MM.1S (cell line): ENCODE data around the gene PIK3CG.
A peak's percentile ranks its signal among the peaks of the same experiment; 100 is the strongest.

Experiments used
- DNase-seq: peaks from one replicate; pipeline ENCODE4 v3.0.0-alpha.2; 2015
- H2AFZ ChIP-seq: fragments of 300-600 bp; sonication (generic); 2 replicates; pipeline ENCODE4 v1.6.0; 2016; ENCODE audit warnings: antibody characterized with exemption, low read length
- H3F3A ChIP-seq: fragments of 300-600 bp; sonication (generic); 2 replicates; pipeline ENCODE4 v1.6.1; 2016; ENCODE audit warnings: mild to moderate bottlenecking, antibody characterized with exemption, low read length, moderate library complexity, mixed read lengths; ENCODE audit not compliant: insufficient read depth
- H3K27ac ChIP-seq: fragments of 300-600 bp; sonication (generic); 2 replicates; pipeline ENCODE4 v1.5.1; 2016; ENCODE audit warnings: mild to moderate bottlenecking, low read length
- H3K27me3 ChIP-seq: fragments of 300-600 bp; sonication (generic); replicated peaks from 2 replicates; pipeline ENCODE4 v1.6.0; 2016; ENCODE audit warnings: low read length; ENCODE audit not compliant: insufficient read depth
- H3K36me3 ChIP-seq: fragments of 300-600 bp; sonication (generic); replicated peaks from 2 replicates; pipeline ENCODE4 v1.6.1; 2016; ENCODE audit warnings: mild to moderate bottlenecking, low read length, mixed read lengths; ENCODE audit not compliant: insufficient read depth
- H3K4me1 ChIP-seq: fragments of 300-600 bp; sonication (generic); 2 replicates; pipeline ENCODE4 v1.6.1; 2016; ENCODE audit warnings: low read length, mixed read lengths
- H3K4me2 ChIP-seq: fragments of 300-600 bp; sonication (generic); 2 replicates; pipeline ENCODE4 v1.6.0; 2016; ENCODE audit warnings: low read depth, low read length
- H3K4me3 ChIP-seq: fragments of 300-600 bp; sonication (generic); 2 replicates; pipeline ENCODE4 v1.5.1; 2016; ENCODE audit warnings: low read length, mixed read lengths
- H3K79me2 ChIP-seq: fragments of 300-600 bp; sonication (generic); 2 replicates; pipeline ENCODE4 v1.6.1; 2016; ENCODE audit warnings: mixed run types, low read length, mixed read lengths
- H3K9ac ChIP-seq: fragments of 300-600 bp; sonication (generic); 2 replicates; pipeline ENCODE4 v1.6.1; 2016; ENCODE audit warnings: low read length, mixed read lengths
- H3K9me2 ChIP-seq: fragments of 300-600 bp; sonication (generic); replicated peaks from 2 replicates; pipeline ENCODE4 v1.6.1; 2016; ENCODE audit warnings: mild to moderate bottlenecking, low read length, mixed read lengths; ENCODE audit not compliant: insufficient read depth
- H3K9me3 ChIP-seq: fragments of 300-600 bp; sonication (generic); replicated peaks from 2 replicates; pipeline ENCODE4 v1.6.1; 2016; ENCODE audit warnings: mild to moderate bottlenecking, low read length, mixed read lengths; ENCODE audit not compliant: insufficient read depth
- H4K20me1 ChIP-seq: fragments of 300-600 bp; sonication (generic); 2 replicates; pipeline ENCODE4 v1.6.1; 2016; ENCODE audit warnings: mild to moderate bottlenecking, low read length, moderate library complexity, mixed read lengths; ENCODE audit not compliant: insufficient read depth
- EZH2 ChIP-seq: fragments of 300-600 bp; sonication (generic); optimal IDR thresholded peaks from 2 replicates; pipeline ENCODE3; 2017; ENCODE audit warnings: low read depth, mild to moderate bottlenecking, antibody characterized with exemption, low read length, mixed read lengths
- EZH2phosphoT487 ChIP-seq: fragments of 300-600 bp; sonication (generic); IDR thresholded peaks from 2 replicates; pipeline ENCODE4 v1.6.1; 2018; ENCODE audit warnings: antibody characterized with exemption, low read length
- TF ChIP-seq, protein P1 (sequence below): fragments of 300-600 bp; sonication (generic); IDR thresholded peaks from 2 replicates; pipeline ENCODE4 v1.5.1; 2016; ENCODE audit warnings: antibody characterized with exemption, low read length, mixed read lengths

PIK3CG gene

GRCh38 chr7:106858618-106859532, 6.2 kb upstream of the PIK3CG start:
- no peak overlapping the region for H2AFZ ChIP-seq
- H3K36me3 ChIP-seq: no peaks in the 10 kb centered on the region
- 0 out of 2 replicates have a peak, but pooled peaks cover 2% of the 10 kb centered on the region for H3K9me2 ChIP-seq
- H3K9me3 ChIP-seq: no peaks in the 10 kb centered on the region
- peaks cover 6% of the 10 kb centered on the region for H3K4me1 ChIP-seq
- H3K9ac ChIP-seq: no peak overlapping the region
- TF ChIP-seq EZH2: no peak
- no peak for TF ChIP-seq EZH2phosphoT487
- TF ChIP-seq, protein P1, sequence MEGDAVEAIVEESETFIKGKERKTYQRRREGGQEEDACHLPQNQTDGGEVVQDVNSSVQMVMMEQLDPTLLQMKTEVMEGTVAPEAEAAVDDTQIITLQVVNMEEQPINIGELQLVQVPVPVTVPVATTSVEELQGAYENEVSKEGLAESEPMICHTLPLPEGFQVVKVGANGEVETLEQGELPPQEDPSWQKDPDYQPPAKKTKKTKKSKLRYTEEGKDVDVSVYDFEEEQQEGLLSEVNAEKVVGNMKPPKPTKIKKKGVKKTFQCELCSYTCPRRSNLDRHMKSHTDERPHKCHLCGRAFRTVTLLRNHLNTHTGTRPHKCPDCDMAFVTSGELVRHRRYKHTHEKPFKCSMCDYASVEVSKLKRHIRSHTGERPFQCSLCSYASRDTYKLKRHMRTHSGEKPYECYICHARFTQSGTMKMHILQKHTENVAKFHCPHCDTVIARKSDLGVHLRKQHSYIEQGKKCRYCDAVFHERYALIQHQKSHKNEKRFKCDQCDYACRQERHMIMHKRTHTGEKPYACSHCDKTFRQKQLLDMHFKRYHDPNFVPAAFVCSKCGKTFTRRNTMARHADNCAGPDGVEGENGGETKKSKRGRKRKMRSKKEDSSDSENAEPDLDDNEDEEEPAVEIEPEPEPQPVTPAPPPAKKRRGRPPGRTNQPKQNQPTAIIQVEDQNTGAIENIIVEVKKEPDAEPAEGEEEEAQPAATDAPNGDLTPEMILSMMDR: no peak
- no peak overlapping the region for H3K4me3 ChIP-seq
- H3K27me3 ChIP-seq: no peaks in the 10 kb centered on the region
- no peaks in the 10 kb centered on the region for H4K20me1 ChIP-seq
- no peak for DNase-seq
- no peaks in the 10 kb centered on the region for H3K79me2 ChIP-seq
- H3K27ac ChIP-seq: no peak overlapping the region
- H3K4me2 ChIP-seq: no peak overlapping the region
- H3F3A ChIP-seq: 0 out of 2 replicates have a peak, but pooled peaks cover 1% of the 10 kb centered on the region

DNA sequence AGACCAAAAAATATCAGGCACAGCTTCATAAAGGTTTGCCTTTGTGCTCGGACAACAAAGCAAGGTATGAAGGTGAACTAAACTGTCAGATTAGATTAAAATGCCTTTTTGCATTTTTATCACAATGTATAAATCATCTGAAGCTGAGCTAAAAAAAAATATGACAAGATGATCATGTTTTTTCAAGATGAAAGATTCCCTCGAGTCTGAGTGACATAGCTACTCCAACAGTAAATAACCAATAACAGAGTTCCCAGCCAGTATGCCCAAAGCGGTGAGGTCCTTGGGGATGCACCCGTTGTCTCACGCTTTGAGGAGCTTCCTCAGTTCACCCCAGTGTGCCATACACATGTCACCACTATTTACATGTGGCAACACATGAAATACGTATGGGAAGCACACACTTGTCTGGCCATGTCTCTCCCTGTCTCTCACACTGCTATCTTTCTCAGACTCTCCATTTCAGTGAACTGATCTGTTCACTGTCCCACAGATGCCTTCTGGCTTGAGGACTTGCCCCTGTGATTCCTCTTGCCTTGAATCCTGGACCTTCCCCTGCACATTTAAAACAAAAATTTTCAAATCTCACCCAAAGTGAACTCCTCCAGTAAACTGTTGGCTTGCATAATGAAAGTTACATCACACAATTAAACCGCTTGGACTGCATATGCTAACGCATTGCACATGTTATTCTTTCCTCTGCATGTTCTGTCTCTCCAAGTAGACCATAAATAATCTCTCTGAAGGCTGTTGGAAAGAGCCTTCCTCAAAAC, 2.6 kb upstream of the PIK3CG start:
- Histone ChIP-seq H3K4me1 (peaks cover 20% of the 10 kb centered on the region), H3K4me3 (no peak overlapping the region), H3K9ac (no peak overlapping the region)

GRCh38 chr7:106863274-106863997, 1.6 kb upstream of the PIK3CG start:
- Histone ChIP-seq H4K20me1 (no peaks in the 10 kb centered on the region), H3K79me2 (peaks cover 30% of the 10 kb centered on the region), H3K9me3 (no peaks in the 10 kb centered on the region), H3K4me3 (no peak overlapping the region), H3K9me2 (no peaks in the 10 kb centered on the region), H3K4me1 (peaks cover 21% of the 10 kb centered on the region), H3K4me2 (no peak overlapping the region), H3K27me3 (no peaks in the 10 kb centered on the region), H3F3A (peaks cover 33% of the 10 kb centered on the region), H2AFZ (peak overlapping the region; percentile 38), H3K36me3 (peaks cover 9% of the 10 kb centered on the region), H3K27ac (peak overlapping the region; percentile 83; the same call in 1 of the 2 replicates), H3K9ac (no peak overlapping the region)
- TF ChIP-seq EZH2 (no peak), EZH2phosphoT487 (no peak)
- TF ChIP-seq, protein P1: no peak
- no peak for DNase-seq

More for the DNA sequence above, 2.6 kb upstream of the PIK3CG start:
- Histone ChIP-seq H3K27ac (no peak overlapping the region), H3K27me3 (no peaks in the 10 kb centered on the region), H3K9me3 (no peaks in the 10 kb centered on the region), H4K20me1 (no peaks in the 10 kb centered on the region), H2AFZ (no peak overlapping the region), H3K36me3 (peaks cover under 1% of the 10 kb centered on the region; the same call in 1 of the 2 replicates), H3K4me2 (no peak overlapping the region), H3K79me2 (peaks cover 21% of the 10 kb centered on the region), H3F3A (peaks cover 33% of the 10 kb centered on the region), H3K9me2 (no peaks in the 10 kb centered on the region)
- TF ChIP-seq EZH2phosphoT487 (no peak), EZH2 (no peak)
- TF ChIP-seq, protein P1: no peak
- DNase-seq: no peak
